Activated CD4-positive, alpha-beta T cell treated with anti-CD3 and anti-CD28 coated beads, Interleukin-2, amount 50 U/mL, for 1 hour (primary cell): ENCODE measurements around the gene GHRH.

Source experiments
- DNase-seq: peaks from one replicate; pipeline ENCODE4 v3.0.0-alpha.2; 2020

GHRH gene

DNA sequence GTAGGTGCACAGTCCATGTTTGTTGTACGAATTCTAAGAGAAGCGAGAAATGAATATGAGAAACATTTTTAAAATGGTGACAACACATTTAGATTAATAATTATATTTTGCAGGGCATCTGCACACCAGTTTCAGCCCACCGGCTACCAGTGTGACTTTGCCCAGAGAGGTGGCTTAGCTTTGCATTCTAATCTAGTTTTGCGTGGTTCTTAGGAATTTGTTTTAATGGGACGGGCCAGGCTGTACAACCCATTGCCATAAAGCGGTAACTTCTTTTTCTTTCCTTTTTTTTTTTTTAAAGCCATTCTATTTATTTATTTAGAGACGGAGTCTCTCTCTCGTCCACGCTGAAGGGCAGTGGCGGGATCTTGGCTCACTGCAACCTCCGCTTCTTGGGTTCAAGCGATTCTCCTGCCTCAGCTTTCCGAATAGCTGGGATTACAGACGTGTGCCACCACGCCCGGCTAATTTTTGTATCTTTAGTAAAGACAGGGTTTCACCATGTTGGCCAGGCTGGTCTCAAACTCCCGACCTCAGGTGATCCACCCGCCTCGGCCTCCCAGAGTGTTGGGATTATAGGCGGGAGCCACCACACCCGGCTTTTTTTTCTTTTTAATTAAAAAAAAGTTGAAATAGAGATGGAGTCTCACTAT, 28.7 kb upstream of the GHRH start:
- no peak for DNase-seq

DNA sequence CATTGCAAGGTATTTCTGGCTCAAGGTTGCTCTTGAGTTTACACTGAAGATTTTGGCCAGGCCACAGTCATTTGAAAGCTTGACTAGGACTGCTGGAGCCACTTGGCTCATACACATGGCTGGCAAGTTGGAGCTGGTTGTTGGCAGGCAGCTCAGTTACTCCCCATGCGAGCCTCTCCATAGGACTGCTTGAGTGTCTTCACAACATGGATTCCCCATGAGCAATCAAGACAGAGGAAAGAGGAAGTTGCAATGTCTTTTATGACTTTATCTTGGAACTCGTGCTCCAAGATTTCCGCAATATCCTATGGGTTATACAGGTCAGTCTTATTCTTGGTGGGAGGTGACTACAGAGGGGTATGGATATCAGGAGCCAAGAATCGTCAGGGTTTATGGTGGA, 26.5 kb upstream of the GHRH start:
- DNase-seq, result no peak

DNA sequence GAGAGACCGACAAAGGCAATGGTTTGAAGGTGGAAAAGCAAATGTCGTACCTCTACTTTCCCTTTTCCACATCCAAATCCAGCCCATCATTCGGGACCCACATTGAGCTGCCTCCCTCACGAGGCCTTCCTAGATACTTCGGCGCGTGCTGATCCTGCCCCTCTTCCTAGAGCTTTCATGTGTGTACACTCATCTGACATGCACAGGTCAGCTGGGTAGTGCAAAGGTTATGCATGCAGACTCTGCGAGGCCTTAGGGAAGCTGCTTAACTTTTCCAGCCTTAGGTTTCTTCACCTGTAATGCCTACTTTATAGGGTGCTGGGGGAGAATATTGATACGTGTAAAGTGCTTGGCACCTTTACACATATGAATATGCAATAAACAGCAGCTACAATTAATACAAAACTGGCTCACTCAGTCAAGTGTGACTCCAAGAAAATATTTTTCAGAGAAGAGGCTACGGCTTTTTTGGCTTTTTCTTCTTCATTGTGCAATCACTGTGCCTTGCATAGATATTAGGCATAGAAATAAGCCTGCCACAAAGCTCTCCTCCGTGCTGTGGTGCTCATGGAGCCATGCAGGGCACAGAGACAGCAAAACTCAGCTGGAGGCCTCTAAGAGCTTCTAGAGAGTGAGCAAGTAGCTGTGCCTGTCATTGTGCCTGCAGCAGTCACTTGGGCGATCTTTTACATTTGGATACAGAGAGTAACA, 24.2 kb upstream of the GHRH start:
- no peak for DNase-seq

DNA sequence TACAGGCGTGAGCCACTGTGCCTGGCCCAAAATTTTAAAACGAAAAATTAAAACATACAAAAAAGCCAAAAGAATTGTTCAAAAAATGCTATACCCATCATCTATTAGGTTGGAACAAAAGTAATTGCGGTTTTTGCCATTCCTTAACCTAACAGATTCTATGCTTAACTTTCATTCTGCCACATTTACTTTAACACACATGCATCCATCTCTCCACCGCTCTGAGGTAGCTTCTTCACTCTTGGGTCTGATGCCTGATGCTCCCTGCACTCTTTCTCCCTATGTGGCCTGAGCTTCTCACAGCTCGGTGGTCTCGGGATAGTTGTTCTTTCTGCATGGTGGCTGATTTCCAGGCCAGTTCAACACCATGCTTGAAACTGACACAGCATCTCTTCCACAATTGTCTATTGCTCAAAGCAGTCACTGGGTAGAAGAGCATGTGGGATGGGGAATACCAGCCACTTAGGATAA, 23.1 kb upstream of the GHRH start:
- no peak for DNase-seq

DNA sequence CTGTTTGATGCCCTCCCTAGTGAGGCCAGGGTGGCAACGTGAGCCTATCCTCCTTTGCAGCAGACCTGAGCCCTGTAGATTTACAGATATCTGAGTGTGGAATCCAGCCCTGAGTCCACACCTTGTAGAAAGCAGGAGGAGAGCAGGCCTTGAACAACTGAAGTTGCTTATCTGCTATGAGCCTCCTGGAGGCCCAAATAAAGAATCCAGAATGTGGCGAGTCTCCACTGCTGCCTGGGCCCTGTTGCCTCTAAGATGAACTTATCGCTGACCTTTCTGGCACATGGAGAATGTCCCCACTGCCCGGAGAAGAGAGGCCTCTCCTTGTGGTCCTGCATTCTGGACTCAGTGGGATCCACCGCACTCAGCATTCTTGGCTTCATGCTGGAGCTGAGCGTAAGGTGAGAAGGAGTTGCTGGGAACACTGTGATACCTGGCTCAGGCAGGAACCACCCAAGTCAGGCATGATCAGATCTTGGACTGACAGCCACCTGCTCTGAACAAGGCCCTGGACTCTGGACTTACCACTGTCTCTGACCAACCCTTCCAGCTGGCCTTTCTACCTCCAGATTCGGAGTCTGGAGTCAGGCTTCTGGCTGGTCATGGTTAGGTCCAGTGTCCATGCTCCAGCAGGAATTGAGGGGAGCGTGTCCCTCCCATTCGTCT, 22.0 kb upstream of the GHRH start:
- DNase-seq, result no peak

DNA sequence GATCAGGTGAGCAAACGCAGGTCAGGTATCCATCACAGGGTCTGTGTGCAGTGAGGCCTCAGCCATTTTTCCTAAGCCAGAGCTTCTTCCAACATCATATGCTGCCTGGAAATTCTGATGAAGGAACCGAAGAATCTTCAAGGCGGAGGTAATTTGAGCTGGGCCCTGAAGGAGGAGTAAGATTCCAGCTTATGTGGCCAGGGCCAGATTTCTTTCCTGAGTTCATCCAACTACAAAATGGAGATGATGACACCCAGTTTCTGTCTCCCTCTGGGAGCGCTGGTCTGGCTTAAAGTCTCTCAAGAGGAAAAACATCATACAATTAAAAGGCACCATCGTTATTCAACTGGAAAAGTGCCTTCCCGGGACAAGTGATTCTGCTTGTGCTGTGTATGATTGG, 20.9 kb upstream of the GHRH start:
- DNase-seq, result no peak

DNA sequence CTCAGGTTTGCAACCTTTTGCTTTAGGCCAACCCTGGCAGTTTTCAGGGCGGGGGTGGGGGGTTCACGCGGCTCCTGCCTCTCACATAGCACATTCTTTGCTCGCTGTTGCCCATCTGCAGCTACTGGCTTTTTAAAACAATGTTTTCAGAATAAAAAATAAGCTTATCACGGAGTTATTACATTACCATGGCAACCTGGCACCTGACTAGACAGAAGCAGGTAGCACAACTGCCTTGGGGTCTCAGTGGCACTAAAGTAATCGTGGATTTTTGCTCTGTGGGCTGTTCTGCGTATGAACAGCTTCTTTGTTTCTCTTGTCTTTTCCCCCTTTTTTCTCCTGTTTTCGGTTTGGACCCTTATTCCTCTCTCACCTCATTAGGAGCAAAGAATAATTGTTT, 18.8 kb upstream of the GHRH start:
- no peak for DNase-seq

DNA sequence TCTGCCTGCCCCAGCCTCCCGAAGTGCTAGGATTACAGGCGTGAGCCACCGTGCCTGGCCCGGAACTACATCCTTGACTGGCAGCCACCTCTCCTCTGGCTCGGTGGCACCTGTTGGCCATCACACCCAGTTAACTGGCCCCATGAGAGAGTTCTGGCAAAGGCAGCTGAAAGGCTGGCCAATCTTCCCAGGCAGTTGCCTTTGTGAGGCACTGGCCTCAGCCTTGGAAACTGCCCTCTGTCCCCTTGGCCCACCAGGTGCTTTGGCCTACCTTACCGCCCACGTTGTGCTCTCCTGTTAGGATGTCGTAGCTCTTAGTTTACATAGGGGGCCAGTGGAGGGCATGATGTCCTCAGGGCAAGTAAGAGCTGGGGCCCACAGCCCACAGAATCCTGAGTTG, 18.2 kb upstream of the GHRH start:
- DNase-seq, result no peak

DNA sequence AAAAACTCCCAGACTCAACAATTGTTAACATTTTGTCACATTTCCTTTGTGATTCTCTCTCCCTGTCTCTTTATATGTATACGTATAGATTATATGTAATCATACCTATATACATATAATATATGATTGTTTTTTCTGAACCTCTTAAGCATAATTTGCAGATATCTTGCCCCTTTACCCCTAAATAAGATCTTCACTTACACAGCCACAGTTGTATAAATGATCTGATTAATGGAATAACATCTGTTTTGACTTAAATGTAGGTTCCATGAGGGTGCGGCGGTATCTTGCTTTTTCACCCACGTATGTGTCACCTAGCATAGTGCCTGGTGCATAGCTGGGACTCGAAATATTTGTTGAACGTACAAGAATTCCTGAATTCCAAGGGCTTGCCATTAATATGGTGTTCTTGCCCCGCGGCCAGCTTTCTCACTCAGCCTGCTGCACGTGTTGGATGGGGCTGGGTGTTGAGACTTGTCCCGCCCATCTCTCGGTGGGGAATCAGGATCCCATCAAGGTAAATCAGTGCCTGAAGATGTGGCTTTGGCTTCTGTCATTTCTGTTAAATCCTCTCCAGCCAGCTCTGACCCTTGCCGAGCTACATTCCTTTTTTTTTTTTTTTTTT, 17.5 kb upstream of the GHRH start:
- no peak for DNase-seq

DNA sequence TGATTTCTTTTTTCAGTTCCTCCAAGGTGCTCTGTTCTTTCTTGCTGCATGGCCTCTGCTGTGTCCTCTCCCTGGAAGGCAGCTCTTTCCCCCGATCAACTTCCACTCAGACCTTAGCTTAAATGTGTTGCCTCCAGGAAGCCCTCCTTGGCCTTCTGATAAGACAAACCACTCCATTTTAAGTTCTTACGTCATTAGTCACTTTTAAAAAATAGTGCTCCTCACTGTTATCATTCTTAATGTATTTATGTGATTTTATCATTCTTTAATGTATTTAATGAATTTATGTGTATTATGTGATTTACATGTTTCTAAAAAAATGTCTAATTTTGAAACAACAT, 15.6 kb upstream of the GHRH start:
- no peak for DNase-seq

DNA sequence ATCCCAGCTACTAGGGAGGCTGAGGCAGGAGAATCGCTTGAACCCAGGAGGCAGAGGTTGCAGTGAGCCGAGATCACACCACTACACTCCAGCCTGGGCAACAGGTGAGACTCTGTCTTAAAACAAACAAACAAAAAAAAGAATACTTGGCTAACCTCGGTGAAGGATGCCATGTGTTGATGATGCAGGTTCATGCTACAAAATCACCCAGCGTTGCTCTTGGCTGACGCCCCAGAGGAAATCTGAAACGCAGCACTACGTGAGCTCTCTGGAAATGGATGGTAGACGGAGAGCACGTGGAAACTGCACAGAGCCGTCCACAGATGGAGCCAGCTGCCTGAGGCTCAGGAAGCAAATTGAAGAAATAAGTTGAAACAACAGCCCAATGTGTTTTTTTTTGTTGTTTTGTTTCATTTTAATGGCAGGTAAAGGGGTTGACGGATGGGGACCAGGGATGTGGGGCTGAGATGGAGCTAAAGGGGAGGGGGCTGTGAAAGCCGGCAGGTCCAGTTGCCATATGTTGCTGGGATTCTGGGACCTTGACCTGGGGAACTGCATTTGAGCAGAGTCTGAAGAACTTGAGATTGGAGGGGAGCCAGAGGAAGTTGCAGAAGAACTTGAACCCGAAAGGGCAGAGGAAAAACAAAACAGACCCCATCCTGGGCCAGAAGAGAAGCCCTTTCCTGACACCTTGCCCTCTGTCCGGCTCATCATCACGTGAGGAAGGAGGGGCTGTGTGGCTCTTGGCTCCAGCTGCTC, 15.1 kb upstream of the GHRH start:
- no peak for DNase-seq

DNA sequence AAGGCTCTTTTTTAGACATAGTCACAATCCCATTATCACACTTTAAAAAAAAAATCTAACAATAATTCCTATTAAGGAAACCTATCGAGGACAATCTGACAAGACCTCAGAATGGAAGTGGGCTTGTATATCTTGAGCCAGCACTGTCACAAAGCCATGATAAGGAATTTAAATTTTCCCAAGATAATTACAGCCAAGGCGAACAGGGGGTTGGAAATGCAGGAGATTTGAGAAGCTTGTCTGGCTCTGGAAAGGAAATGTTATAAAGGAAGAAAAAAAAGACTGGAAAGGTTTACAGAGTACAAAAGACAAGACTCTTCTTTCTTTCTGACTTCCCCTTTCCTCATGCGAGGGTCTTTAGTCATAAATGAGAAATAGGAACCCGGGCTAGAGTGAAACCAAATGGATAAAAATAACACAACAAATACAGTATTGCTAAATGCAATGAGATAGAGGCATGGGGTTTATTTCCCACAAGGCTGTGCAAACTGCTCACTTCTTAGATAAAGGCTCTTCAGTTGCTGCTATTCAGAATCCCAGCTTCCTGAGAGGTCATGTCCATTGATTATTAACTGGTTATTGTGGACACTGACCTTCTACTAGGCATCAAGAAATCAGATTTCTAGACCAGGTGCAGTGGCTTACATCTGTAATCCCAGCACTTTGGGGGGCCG, 13.4 kb upstream of the GHRH start:
- DNase-seq, result no peak

DNA sequence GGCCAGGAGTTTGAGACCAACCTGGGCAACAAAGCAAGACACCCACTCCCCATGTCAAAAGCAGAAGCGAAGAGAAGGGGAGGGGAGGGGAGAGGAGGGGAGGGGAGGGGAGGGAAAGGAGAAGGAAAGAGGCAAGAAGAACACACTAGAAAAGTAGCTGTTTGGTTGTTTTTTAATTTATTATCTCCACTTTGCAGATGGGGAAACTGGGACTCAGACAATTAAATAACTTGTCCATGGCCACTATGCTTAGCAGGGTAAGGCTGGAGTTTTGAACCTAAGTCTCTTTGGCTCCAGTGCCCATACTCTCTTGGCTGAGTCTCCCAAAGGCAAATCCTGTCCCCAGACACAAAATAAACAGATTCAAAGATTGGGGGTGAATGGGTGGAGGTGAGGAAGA, 12.4 kb upstream of the GHRH start:
- no peak for DNase-seq

DNA sequence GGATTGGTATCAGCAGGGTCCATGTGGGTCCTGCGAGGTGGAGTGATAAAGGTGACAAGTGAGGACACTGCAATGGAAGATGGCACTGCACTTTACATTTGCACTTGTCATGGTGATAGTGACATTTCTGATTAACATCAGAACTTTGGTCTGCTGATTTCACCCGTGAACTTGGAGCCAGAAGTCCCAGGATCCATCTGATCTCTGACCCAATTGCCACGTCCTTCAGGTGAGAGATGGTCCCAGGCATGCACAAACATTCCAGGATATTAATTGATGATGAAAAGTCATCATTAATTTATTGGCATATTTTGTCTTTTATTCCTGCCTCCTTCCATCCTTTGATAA, 9.8 kb upstream of the GHRH start:
- DNase-seq, result no peak

DNA sequence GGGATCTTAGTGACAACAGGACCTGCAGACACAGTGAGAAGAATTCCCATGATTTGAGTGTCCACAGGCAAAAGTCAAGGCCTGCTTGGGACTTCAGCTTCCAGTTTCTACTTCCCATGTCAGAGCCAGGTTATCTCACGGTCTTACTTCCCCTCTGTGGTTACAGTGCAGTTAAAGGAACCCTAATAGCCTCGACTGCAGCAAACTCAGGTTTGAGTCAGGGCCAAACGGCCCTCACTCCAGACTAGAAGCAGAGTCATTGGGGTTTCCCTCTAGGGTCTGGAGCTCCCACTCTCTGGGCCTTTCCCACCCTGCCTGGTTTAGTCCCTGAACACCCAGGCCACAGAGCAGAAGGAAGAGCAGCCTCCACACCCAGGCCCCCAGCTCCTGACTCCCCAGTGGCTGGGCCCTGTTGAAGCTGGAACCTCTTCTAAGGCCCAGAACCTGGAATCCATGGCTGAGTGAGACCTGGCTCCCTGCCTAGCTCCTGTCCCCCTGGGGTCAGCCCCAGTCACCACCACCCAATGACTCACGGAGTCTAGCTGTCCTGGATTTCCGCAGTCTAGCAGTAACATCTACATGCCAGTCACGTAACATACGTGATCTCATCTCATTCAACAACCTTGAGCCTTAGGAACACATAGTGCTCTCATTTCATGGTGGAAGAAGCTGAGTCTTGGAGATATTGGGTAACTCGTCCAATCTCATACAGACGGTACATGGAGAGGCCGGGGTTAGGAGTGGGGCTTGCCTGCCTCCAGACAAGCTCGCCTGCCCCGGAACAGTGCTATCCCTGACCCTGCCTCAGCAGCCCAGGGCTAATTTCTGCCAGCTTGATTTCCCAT, 9.2 kb upstream of the GHRH start:
- no peak for DNase-seq

DNA sequence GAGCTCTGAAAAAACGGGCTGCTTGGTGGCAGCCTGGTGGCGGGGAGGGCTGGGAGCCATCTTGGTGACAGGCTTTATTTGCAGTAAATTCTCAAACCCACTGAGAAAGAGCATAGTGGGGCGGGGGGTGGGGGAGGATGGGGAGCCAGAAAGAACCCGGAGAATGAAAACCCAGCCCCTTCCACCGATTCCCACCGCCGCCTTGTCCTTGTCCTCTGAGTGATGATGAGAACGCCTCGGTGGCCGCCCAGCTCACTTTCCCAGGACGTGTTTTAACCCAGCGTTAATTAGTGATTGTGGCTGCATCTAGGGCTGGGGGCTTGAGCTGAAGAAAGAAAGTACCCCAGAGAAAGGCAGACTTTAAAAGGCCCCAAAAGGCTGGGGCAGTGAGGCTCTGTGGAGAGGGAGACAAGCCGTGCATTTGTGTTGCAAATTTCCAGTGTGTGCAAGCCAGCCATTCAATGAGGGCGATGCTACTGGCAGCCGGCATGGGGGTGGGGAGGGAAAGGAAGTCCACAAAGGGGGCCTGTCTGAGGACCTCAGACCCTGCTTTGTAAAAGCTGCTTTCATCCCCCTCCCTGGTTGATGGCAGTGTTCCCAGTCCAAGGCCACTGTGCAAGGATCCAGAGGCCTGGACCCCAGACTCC, 6.2 kb upstream of the GHRH start:
- no peak for DNase-seq

DNA sequence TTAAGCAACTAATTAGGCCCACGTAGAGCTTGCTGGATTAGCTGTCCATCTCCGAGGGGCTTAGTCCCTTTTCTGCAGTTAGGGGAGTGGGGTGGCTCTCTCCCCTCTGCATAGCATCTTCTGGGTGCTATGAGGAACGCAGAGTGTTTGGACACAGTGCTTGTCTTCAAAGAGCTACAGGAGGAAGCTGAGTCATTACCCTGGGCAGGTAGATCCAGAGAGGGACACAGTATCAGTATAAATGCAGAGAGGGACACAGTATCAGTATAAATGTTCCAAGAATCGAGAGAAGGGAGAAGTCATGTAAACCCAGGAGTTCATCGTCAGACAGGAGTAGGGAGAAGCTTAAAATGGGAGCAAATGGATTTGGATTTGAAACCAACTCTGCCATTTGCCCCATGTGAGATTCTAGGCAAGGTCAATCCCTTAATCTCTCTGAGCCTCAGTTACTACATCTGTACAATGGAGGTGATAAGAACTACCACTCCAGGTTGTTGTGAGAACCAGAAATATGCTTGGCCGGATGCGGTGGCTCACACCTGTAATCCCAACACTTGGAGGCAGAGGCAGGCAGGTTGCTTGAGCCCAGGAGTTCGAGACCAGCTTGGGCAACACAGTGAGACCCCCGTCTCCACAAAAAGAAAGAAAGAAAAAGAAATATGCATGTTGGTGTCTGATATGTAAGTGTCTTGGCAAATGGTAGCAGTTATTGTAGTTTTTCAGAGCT, 5.5 kb upstream of the GHRH start:
- DNase-seq, result no peak

DNA sequence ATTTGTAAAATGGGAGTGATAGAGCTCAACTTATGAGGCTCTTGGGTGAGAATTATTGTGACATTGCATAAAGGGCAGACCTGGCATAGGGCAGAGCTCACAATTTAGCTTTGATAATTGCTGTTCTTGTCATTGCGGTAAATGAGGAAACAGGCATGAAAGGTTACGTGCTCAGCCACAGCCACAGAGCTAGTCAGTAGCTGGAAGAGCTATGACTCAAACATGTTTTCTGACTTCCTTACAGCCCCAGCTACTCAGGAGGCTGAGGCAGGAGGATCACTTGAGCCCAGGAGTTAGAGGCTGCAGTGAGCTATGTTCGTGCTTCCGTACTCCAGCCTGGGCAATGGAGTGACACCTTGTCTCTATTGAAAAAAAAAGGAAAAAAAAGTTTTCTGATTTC, 3.5 kb upstream of the GHRH start:
- no peak for DNase-seq

DNA sequence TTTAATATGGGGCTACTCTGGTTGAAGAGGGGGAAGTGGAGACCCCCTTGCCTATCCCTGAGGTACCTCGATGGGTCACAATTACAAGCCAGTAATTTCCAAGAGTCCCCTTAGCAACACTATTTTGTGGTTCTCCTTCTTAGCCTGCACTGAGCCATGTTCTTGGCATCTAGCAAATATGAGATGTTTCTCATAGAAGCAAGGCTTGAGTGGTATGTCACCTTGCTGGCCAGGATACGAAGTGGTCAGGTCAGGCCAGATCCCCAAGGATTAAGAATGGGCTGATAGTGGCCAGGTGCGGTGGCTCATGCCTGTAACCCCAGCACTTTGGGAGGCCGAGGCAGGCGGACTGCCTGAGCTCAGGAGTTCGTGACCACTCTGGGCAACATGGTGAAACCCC, 2.1 kb upstream of the GHRH start:
- no peak for DNase-seq

DNA sequence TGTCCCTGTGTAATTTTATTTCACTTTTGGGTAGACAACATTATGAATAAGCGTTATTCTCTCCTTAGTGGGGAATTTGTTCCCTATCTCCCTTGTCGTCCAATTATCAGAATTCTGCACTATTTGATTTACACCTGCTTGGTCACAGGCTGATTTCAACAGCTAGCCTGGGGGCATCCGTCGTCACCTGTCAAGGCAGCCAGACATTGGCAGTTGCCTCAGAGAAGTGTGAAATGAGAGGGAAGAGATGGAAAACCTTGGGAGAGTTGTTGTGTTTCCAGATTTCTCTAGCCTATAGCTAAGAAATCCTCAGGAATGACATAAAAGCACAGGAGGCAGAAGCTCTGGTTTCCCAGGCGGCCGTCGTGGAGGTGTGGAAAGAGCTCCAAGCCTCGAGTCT, 891 bp upstream of the GHRH start:
- DNase-seq, result no peak

DNA sequence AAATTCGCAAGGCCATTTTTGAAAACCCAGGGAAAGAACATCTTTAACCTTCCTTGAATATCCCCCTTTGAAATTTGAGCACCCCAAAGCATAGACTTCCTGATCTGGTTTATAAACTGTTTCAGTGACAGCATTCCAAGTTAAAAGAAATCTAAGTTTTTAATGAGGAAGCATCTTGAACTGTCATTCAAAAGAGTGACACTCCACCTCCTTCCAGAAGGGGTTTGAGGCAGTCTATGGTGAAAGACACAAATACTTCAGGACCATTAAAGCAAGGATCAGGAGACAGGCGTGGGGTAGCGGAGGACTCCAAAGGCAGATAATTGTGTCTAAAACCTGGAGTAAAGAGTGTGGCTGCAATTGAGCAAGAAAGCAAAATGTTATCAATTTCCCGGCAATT, 691 bp downstream of the GHRH start:
- DNase-seq, result no peak
